ENCODE data around the gene NTM.
"Not testable (repeated sequence)": the region's sequence is repeated elsewhere in the genome, so short reads cannot be mapped to it uniquely, and the experiment has no call there.

NTM gene

GRCh38 chr11:132351050-132351449 lies 980.6 kb downstream of the NTM start:
- DNase-seq = no peak

GRCh38 chr11:132352497-132352896 lies 982.1 kb downstream of the NTM start:
- DNase-seq = no peak

DNA sequence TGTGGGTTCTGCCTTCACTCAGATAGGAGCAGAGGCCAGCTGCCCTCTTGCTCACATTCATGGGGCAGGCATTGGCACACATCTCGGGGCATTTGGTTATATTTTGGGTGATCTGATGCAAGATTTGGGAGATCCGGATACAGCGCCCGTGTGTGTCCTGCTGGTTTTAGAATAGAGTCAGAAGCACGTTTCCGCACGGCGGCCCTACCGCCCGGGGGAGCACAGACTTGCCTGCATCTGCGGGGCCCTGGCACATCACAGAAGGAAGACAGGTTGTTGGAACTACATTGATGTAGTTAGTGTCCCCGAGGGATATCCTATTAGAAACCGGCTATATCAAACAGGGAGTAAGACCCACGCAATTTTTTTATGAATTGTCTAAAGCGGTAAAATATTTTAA lies 982.8 kb downstream of the NTM start:
- no peak for DNase-seq

- DNase-seq = no peak
These were observed 987.6 kb downstream of the NTM start for GRCh38 chr11:132357811-132358572.

DNA sequence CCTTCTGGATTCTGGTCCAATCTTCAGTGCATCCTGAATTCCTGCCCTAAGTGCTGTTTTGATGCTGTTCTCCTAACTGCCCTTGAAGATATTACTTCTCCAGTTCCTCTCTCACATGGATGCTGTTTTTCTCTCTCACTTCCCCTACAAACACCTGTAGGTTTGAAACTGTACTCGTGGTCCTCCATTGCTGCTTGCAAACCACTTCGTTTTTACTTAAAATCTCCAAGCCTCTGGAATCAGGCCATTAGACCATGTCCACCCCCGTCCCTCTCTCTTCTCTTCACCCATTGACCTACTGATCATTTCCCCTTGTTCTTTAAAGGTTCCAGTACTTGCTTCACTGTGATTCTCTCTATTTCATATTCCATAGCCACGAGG lies 988.1 kb downstream of the NTM start:
- no peak for DNase-seq

- DNase-seq = no peak
These were observed 990.7 kb downstream of the NTM start for GRCh38 chr11:132361011-132361550.

DNA sequence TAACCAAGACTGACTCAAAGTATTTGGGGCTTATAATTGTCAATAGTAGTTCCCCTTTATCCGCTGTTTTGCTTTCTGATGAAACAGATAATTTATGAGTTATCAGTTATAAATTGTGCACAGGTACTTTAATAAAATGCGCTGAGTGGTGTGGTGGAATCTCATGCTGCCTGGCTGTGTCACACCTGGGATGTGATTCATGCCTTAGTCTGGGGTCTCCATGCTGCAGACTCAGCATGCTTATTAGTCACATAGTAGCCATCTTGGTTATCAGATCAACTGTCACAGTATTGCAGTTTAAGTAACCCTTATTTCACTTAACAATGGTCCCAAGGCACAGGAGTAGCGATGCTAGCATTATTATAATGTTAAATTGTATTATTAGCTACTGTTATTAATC lies 995.2 kb downstream of the NTM start:
- no peak for DNase-seq

GRCh38 chr11:132367293-132367692 lies 996.9 kb downstream of the NTM start:
- no peak for DNase-seq

DNA sequence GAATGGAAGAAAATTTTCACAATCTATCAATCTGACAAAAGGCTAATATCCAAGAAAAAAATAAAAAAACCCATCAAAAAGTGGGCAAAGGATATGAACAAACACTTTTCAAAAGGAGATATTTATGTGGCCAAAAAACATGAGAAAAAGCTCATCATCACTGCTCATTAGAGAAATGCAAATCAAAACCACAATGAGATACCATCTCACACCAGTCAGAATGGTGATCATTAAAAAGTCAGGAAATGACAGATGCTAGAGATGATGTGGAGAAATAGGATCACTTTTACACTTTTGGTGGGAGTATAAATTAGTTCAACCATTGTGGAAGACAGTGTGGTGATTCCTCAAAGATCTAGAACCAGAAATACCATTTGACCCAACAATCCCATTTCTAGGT lies 999.7 kb downstream of the NTM start:
- not testable (repeated sequence) for DNase-seq

GRCh38 chr11:132373405-132374143 lies 1003.2 kb downstream of the NTM start:
- no peak for DNase-seq

- no peak for DNase-seq
These were observed 1009.1 kb downstream of the NTM start for GRCh38 chr11:132379540-132379939.

All from KG1 (cell line).